ENCODE measurements around the gene DSCAML1.

Gene DSCAML1

DNA sequence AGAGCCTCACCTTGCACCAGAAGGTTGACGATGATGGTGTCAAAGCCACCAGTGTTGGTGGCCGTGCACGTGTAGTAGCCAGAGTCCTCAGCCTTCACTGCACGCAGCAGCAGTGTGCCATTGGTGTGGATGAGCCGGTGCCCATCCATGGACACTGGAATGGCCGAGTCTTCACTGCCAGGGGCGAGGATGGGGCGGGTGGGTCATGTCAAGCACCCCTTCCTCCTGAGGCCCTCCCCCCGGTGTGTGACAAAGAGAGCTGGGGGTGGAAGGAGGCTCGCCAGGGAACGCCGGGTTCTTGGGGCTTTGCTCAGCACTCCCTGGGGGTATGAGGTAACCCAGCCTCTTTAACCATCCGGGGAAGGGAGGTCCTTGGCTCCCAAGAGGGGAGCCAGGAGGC is 357.8 kb downstream of the DSCAML1 start:
- no peak for DNase-seq (ENCODE audit: low read depth, low spot score)
- ChIA-PET CTCF (no interaction called here), POLR2A (no interaction called here)
- H3K4me3 ChIP-seq (ENCODE audit: low read depth, low read length): no peak overlapping the region
- TF ChIP-seq CTCF (IDR thresholded peaks at IDR 0.05; ENCODE audit: insufficient read depth, low read length, missing control alignments): no peak

DNA sequence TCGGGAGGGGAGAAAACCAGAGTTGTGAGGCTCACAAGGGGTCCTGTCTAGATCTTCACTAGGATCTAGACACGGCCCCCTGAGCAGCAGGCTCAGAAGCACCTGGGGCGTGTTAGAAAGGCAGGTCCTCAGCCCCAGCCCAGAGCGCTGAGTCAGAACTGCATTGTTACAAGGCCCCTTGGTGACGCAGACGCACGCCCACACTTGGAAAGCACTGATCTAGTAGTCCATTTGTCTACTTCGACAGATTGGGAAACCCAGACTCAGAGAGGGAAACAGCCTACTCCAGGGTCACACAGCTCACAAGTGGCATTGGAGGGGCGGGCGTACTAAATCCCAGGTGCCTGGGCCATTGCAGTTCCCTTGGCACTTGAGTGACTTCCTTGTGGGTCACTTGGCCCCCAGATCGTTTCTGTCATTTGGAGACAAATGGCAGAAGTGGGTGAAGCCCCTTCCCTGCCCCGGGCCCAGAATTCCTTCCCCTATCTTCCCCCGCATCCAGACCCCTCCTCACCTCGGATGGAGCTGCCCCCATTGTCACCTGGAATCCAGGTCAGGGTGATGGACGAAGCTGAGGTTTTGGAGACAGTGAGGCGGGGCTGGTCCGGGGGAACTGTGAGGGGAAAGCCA is 358.5 kb downstream of the DSCAML1 start:
- no peak overlapping the region for H3K4me3 ChIP-seq (ENCODE audit: low read depth, low read length)
- ChIA-PET POLR2A (no interaction called here), CTCF (interaction anchor here (3.9 kb wide), 1 partner anchor 12 kb away, joined by 21 read pairs; no protein-coding TSS in a partner anchor)
- DNase-seq (ENCODE audit: low read depth, low spot score): no peak
- TF ChIP-seq CTCF (IDR thresholded peaks at IDR 0.05; ENCODE audit: insufficient read depth, low read length, missing control alignments): no peak

- no peak for DNase-seq (ENCODE audit: low read depth, low spot score)
- H3K4me3 ChIP-seq (ENCODE audit: low read depth, low read length): no peak overlapping the region
- ChIA-PET POLR2A (no interaction called here), CTCF (interaction anchor here (3.9 kb wide), 1 partner anchor 12 kb away, joined by 21 read pairs; no protein-coding TSS in a partner anchor)
- no peak for TF ChIP-seq CTCF (IDR thresholded peaks at IDR 0.05; ENCODE audit: insufficient read depth, low read length, missing control alignments)
Measured at GRCh38 chr11:117437791-117438130, 359.3 kb downstream of the DSCAML1 start.

- no peak overlapping the region for H3K4me3 ChIP-seq (ENCODE audit: low read depth, low read length)
- ChIA-PET POLR2A (no interaction called here), CTCF (interaction anchor here (3.9 kb wide), 1 partner anchor 11 kb away, joined by 21 read pairs; no protein-coding TSS in a partner anchor)
- DNase-seq (ENCODE audit: low read depth, low spot score): no peak
- TF ChIP-seq CTCF (IDR thresholded peaks at IDR 0.05; ENCODE audit: insufficient read depth, low read length, missing control alignments): no peak
Measured at GRCh38 chr11:117437041-117437790, 359.8 kb downstream of the DSCAML1 start.

DNA sequence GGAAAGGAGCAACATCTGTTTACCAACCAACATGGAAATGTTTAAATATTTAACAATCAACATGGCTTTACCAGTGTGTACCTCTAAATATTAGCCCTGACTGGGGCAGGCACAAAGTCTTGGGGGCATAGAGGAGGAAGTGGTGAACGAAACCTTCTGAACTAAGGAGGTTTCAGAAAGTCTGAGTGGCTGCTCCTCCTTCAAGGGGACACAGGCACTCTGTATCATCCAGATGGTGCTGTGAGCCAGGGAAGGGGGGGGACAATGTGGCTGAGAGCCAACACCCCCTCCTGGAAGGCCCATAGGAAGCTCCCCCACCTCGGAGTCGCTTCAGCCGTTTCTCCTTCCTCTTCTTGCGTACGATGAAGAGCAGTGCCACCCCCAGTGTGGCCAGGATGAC is 361.7 kb downstream of the DSCAML1 start:
- ChIA-PET POLR2A (no interaction called here), CTCF (interaction anchor here (3.9 kb wide), 1 partner anchor 9 kb away, joined by 21 read pairs; no protein-coding TSS in a partner anchor)
- TF ChIP-seq CTCF (IDR thresholded peaks at IDR 0.05; ENCODE audit: insufficient read depth, low read length, missing control alignments): no peak
- no peak overlapping the region for H3K4me3 ChIP-seq (ENCODE audit: low read depth, low read length)
- no peak for DNase-seq (ENCODE audit: low read depth, low spot score)

DNA sequence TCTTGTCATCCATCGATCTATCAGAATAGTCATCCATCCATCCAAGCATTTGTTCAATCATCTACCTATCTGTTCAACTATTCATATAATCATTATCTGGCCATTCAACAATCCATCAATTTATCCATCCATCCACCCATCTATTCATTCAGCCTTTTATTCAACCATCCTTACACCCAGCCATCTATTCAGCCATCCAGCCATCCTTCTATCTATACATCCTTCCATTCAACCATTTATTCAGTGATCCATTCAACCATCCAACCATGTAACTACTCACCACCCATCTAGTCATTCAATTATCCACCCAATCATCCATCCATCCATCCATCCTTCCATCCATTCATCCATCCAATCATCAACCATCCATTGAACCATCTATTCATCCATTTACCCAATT is 362.5 kb downstream of the DSCAML1 start:
- ChIA-PET POLR2A (no interaction called here), CTCF (no interaction called here)
- no peak for DNase-seq (ENCODE audit: low read depth, low spot score)
- H3K4me3 ChIP-seq (ENCODE audit: low read depth, low read length): no peak overlapping the region
- no peak for TF ChIP-seq CTCF (IDR thresholded peaks at IDR 0.05; ENCODE audit: insufficient read depth, low read length, missing control alignments)
